ENCODE data around the gene CDC6.

CDC6 gene

GRCh38 chr17:40317880-40318829, 30.5 kb downstream of the CDC6 start (continued):
- TF ChIP-seq ZNF423 (tag by site-specific recombination; IDR thresholded peaks at IDR 0.05), result peak; percentile 98
- TF ChIP-seq YY1 (tag by site-specific recombination; IDR thresholded peaks at IDR 0.05), result peak; percentile 89
- peak; percentile 84; the same call in 1 of the 2 replicates for TF ChIP-seq ZBTB48 (tag by site-specific recombination; IDR thresholded peaks at IDR 0.05)
- TF ChIP-seq, protein P1, sequence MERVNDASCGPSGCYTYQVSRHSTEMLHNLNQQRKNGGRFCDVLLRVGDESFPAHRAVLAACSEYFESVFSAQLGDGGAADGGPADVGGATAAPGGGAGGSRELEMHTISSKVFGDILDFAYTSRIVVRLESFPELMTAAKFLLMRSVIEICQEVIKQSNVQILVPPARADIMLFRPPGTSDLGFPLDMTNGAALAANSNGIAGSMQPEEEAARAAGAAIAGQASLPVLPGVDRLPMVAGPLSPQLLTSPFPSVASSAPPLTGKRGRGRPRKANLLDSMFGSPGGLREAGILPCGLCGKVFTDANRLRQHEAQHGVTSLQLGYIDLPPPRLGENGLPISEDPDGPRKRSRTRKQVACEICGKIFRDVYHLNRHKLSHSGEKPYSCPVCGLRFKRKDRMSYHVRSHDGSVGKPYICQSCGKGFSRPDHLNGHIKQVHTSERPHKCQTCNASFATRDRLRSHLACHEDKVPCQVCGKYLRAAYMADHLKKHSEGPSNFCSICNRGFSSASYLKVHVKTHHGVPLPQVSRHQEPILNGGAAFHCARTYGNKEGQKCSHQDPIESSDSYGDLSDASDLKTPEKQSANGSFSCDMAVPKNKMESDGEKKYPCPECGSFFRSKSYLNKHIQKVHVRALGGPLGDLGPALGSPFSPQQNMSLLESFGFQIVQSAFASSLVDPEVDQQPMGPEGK (tag by site-specific recombination; IDR thresholded peaks at IDR 0.05), result peak; percentile 86
- peak; percentile 85 for TF ChIP-seq ZFHX2 (tag by site-specific recombination; conservative IDR thresholded peaks at IDR 0.05)
- peak; percentile 66 for TF ChIP-seq ZNF335 (tag by site-specific recombination; conservative IDR thresholded peaks at IDR 0.05)
- TF ChIP-seq GLIS2 (tag by site-specific recombination; IDR thresholded peaks at IDR 0.05), result peak; percentile 82
- peak; percentile 82; the same call in 1 of the 2 replicates for TF ChIP-seq ZNF692 (tag by site-specific recombination; IDR thresholded peaks at IDR 0.05)
- TF ChIP-seq ZNF76 (tag by site-specific recombination; IDR thresholded peaks at IDR 0.05; ENCODE audit: borderline replicate concordance, low read depth), result peak; percentile 63
- peak; percentile 78 for TF ChIP-seq EGR2 (tag by site-specific recombination; IDR thresholded peaks at IDR 0.05; ENCODE audit: low read depth)
- no peak for TF ChIP-seq ZNF26 (tag by site-specific recombination; IDR thresholded peaks at IDR 0.05)
- no peak for TF ChIP-seq GFI1B (tag by site-specific recombination; IDR thresholded peaks at IDR 0.05)
- peak; percentile 47; the same call in 1 of the 2 replicates for TF ChIP-seq ZNF324 (tag by site-specific recombination; IDR thresholded peaks at IDR 0.05)
- peak; percentile 56 for TF ChIP-seq ZNF398 (tag by site-specific recombination; IDR thresholded peaks at IDR 0.05)
- TF ChIP-seq ZNF501 (tag by site-specific recombination; IDR thresholded peaks at IDR 0.05), result peak; percentile 76
- TF ChIP-seq ZNF350 (tag by site-specific recombination; IDR thresholded peaks at IDR 0.05), result no peak
- TF ChIP-seq ZNF391 (tag by site-specific recombination; IDR thresholded peaks at IDR 0.05; ENCODE audit: borderline replicate concordance, low read depth), result peak; percentile 79; the same call in 1 of the 2 replicates
- no peak for TF ChIP-seq ZNF488 (tag by site-specific recombination; IDR thresholded peaks at IDR 0.05)
- TF ChIP-seq IKZF3 (tag by site-specific recombination; IDR thresholded peaks at IDR 0.05), result peak; percentile 76; the same call in 1 of the 2 replicates
- peak; percentile 94 for TF ChIP-seq ZNF777 (tag by site-specific recombination; IDR thresholded peaks at IDR 0.05; ENCODE audit: borderline replicate concordance)
- TF ChIP-seq ZNF366 (tag by site-specific recombination; conservative IDR thresholded peaks at IDR 0.05), result peak; percentile 70
- TF ChIP-seq ZNF133 (tag by site-specific recombination; IDR thresholded peaks at IDR 0.05), result no peak
- TF ChIP-seq ZEB2 (tag by site-specific recombination; IDR thresholded peaks at IDR 0.05), result peak; percentile 48
- TF ChIP-seq, protein P2, sequence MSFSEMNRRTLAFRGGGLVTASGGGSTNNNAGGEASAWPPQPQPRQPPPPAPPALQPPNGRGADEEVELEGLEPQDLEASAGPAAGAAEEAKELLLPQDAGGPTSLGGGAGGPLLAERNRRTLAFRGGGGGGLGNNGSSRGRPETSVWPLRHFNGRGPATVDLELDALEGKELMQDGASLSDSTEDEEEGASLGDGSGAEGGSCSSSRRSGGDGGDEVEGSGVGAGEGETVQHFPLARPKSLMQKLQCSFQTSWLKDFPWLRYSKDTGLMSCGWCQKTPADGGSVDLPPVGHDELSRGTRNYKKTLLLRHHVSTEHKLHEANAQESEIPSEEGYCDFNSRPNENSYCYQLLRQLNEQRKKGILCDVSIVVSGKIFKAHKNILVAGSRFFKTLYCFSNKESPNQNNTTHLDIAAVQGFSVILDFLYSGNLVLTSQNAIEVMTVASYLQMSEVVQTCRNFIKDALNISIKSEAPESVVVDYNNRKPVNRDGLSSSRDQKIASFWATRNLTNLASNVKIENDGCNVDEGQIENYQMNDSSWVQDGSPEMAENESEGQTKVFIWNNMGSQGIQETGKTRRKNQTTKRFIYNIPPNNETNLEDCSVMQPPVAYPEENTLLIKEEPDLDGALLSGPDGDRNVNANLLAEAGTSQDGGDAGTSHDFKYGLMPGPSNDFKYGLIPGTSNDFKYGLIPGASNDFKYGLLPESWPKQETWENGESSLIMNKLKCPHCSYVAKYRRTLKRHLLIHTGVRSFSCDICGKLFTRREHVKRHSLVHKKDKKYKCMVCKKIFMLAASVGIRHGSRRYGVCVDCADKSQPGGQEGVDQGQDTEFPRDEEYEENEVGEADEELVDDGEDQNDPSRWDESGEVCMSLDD (tag by site-specific recombination; IDR thresholded peaks at IDR 0.05), result peak; percentile 99
- TF ChIP-seq ZSCAN30 (tag by site-specific recombination; IDR thresholded peaks at IDR 0.05), result peak; percentile 49; the same call in 1 of the 2 replicates
- no peak for TF ChIP-seq ZFP41 (tag by site-specific recombination; IDR thresholded peaks at IDR 0.05; ENCODE audit: borderline replicate concordance)
- TF ChIP-seq KLF9 (tag by site-specific recombination; IDR thresholded peaks at IDR 0.05; ENCODE audit: low read depth), result 0 out of 2 replicates have a peak, but pooled peaks have one; percentile 58
- no peak for TF ChIP-seq ZNF529 (tag by site-specific recombination; IDR thresholded peaks at IDR 0.05; ENCODE audit: insufficient replicate concordance)

All from HEK293 (cell line).